IPS-18a (cell line): ENCODE results near the gene CMIP.

Source experiments
- H3K27ac ChIP-seq: one replicate; pipeline ENCODE4 v1.5.1; 2013; ENCODE audit warnings: low read length
- H3K27me3 ChIP-seq: one replicate; pipeline ENCODE4 v1.6.1; 2013; ENCODE audit warnings: mild to moderate bottlenecking, low read length; ENCODE audit not compliant: control insufficient read depth, insufficient read depth
- H3K36me3 ChIP-seq: one replicate; pipeline ENCODE4 v1.6.1; 2013; ENCODE audit warnings: low read depth, low read length; ENCODE audit not compliant: control insufficient read depth
- H3K4me1 ChIP-seq: one replicate; pipeline ENCODE4 v1.6.1; 2013; ENCODE audit warnings: low read depth, low read length; ENCODE audit not compliant: control insufficient read depth
- H3K4me3 ChIP-seq: one replicate; pipeline ENCODE4 v1.5.1; 2013; ENCODE audit warnings: low read length
- H3K9ac ChIP-seq: one replicate; pipeline ENCODE4 v1.6.1; 2013; ENCODE audit warnings: mild to moderate bottlenecking, low read length, moderate library complexity
- H3K9me3 ChIP-seq: one replicate; pipeline ENCODE4 v1.6.1; 2013; ENCODE audit warnings: low read depth, low read length; ENCODE audit not compliant: control insufficient read depth

CMIP gene

DNA sequence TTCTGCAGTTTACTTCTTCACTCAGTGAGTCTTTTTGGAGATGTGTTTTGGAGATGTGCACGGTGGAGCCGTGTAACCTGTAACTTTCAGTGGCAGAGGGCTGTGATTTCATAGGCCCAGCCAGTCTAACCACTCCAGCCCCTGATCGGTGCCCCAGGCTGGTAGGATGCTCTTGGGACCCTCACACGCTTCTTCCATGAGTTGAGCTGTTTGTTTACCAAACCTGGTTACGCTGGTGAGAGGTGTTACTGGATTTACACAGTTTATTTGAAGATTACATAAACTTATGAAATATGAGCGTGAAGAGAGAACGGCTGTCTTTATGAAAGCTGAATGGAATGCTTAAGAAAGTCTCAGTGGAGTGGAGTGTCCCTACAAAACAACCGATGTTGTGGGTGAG is 96.7 kb downstream of the CMIP start:
- Histone ChIP-seq H3K36me3 (no peaks in the 10 kb centered on the region), H3K9me3 (no peaks in the 10 kb centered on the region), H3K27ac (no peak overlapping the region), H3K9ac (no peak overlapping the region), H3K4me1 (peaks cover 16% of the 10 kb centered on the region), H3K4me3 (no peak overlapping the region), H3K27me3 (no peaks in the 10 kb centered on the region)

DNA sequence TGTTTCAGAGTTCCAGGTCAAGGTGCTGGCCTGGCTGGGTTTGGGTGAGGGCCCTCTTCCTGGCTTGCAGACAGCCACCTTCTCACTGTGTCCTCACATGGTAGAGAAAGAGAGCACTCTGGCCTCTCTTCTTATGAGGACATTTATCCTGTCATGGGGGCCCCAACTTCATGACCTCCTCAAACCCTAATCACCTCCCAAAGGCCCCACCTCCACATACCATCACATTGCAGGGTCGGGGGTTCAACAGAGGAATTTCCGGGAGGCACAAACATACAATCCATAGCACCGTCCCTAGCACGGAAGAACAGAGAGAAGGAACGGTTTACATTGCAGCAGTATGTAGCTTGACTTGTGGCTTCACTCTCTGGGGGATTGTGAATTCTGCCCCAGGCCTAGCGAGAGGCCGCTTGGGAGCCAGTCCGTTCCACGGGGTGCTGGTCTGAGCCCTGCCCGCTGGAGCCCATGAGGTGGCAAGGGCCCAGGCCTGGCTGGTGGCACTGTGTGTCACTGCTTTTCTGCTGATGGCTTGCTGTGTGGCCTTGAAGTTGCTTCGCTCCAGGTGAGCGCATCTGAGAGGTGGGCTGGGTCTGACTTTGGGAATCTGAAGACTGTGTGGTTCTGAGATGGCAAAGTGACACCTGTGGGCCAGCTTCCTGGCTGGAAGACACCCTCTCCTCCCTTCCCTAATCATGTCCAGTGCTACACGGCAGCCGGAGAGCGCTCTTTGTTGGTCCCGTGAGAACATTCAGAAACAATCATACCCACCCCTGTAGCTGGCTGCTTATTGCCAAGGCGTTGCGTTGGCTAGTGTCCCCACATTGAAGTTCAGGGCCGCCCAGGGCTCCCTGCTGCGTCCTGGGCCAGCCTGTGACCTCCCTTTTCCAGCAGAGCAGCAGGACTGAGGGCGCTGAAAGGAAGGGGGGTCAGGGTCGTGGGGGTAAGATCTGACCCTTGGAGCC is 98.3 kb downstream of the CMIP start:
- Histone ChIP-seq H3K4me3 (no peak overlapping the region), H3K27me3 (no peaks in the 10 kb centered on the region), H3K36me3 (no peaks in the 10 kb centered on the region), H3K27ac (no peak overlapping the region), H3K9me3 (no peaks in the 10 kb centered on the region), H3K4me1 (peaks cover 16% of the 10 kb centered on the region), H3K9ac (no peak overlapping the region)

DNA sequence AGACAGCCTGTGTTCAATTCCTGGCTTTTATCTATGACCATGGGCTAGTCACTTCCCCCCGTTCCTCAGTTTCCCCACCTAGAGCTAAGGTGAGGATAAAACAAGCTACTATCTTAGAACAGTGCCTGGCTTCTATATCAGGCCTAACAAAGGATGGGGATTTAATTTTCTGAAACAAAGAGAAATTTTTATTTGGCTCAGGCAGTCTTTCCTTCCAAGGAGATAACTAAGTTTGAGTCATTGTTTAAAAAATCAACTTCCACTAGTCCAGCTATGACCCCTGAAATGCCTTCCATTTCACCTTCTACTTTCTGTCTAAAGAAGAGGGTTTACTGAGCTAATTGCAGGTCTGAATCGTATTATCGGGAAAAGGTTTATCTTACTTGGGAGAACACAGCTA is 99.0 kb downstream of the CMIP start:
- no peaks in the 10 kb centered on the region for H3K9me3 ChIP-seq
- no peaks in the 10 kb centered on the region for H3K36me3 ChIP-seq
- H3K27ac ChIP-seq: no peak overlapping the region
- H3K9ac ChIP-seq: no peak overlapping the region
- no peak overlapping the region for H3K4me3 ChIP-seq
- H3K4me1 ChIP-seq: peaks cover 13% of the 10 kb centered on the region
- H3K27me3 ChIP-seq: no peaks in the 10 kb centered on the region

DNA sequence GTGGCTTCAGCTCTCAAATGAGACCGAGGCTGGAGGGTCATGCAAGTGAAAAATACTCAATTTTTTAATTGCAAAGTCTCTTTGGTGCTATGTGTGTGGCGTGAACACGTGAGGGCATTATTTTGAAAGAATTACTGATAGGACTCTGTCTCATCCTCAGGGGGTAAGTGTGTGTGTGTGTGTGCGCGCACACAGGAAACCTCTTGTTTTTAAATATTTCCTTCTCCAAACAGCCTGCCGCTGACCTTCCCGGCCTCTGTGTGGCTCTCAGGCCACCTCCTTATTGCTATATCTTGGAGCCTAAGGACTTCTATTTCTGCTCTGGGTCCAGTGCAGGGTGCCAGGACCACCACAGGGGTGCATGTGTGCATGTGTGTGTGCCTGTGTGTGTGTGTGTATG is 99.7 kb downstream of the CMIP start:
- Histone ChIP-seq H3K4me1 (peaks cover 6% of the 10 kb centered on the region), H3K27ac (no peak overlapping the region), H3K9ac (no peak overlapping the region)

DNA sequence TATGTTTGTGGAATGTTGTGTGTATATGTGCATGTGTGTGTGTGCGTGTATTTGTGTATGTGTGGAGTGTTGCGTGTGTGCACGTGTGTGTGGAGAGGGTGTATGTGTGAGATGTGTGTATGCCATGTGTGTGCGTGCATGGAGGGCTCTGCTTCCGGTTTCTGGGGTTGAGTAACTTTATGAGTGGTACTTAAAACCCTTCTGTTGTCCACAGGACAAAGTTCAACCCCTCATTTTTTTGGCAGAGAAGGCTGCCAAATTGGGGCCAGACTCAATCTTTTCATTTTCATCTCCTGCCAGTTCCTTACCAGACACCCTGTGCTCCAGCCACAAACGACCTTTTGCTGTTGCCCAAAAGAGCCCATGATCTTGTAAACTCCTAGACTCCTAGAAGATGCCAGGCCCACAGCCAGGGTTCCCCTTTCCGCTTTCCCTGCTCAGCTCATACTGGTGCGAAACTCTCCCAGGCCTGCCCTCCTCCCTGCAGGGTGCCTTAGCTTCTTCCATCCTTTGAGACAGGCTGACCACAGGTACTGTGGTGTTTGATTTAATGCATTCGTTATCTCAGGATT is 100.2 kb downstream of the CMIP start:
- H3K9ac ChIP-seq: no peak overlapping the region
- H3K4me1 ChIP-seq: peaks cover under 1% of the 10 kb centered on the region
- no peaks in the 10 kb centered on the region for H3K9me3 ChIP-seq
- no peaks in the 10 kb centered on the region for H3K27me3 ChIP-seq
- no peaks in the 10 kb centered on the region for H3K36me3 ChIP-seq
- no peak overlapping the region for H3K27ac ChIP-seq
- H3K4me3 ChIP-seq: no peak overlapping the region

More for the DNA sequence above, 99.7 kb downstream of the CMIP start:
- Histone ChIP-seq H3K27me3 (no peaks in the 10 kb centered on the region), H3K9me3 (no peaks in the 10 kb centered on the region), H3K36me3 (no peaks in the 10 kb centered on the region), H3K4me3 (no peak overlapping the region)

DNA sequence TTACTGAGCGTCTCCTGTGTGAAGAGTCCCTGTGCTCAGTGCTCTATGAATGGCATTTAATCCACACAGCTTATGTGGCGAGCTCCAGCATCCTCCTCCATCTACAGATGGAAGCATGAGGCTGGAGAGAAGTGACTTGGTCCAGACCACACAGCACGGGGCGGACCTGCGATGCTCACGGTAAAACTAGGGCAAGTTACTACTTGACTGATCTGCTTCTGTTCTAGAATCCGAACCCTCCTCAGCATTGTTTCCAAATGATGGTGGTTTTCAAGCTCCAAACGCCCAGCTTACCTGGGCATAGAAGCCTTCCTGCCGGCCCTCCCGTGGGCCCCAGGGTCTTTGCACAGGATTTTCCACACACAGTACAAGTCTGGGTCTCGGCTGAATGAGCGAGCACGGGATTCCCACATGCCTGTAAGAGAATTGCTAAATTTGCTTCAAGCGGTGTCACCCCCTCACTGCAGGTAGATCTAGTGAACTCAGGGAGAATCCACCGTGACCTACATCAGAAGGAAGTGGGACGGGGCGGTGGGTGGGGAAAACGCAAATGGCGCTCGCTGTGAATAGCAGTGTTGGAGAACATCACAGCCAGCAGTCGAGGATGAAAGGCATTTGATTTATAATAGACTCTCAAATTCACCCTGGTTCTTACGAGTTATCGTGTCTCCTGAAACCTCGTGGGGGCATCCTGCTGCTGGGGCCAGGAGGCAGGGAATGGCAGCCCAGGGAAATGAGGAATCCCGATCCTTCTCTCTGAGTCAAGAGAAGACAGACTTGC is 101.1 kb downstream of the CMIP start:
- no peaks in the 10 kb centered on the region for H3K4me1 ChIP-seq
- no peak overlapping the region for H3K27ac ChIP-seq
- no peak overlapping the region for H3K9ac ChIP-seq
- no peaks in the 10 kb centered on the region for H3K9me3 ChIP-seq
- H3K27me3 ChIP-seq: no peaks in the 10 kb centered on the region
- no peak overlapping the region for H3K4me3 ChIP-seq
- H3K36me3 ChIP-seq: no peaks in the 10 kb centered on the region

DNA sequence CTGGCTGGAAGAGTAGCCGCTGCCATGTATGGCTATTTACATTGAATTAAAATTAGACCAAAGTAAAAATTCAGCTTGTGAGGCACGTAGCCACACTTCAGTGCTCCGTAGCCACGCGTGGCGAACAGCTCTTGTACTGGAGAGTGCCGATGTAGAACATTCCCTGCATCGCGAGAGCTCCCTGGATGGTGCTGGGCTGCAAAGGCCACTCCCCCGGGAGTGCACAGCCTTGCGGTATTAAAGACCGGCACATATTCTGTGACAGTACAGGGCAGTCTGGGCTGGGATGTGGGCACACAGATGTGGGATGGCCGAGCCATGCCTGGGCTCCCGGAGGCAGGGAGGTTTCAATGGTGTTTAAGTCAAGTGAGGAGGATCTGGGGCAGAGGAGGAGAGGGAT is 102.2 kb downstream of the CMIP start:
- H3K27ac ChIP-seq: no peak overlapping the region
- H3K4me3 ChIP-seq: no peak overlapping the region
- H3K9me3 ChIP-seq: no peaks in the 10 kb centered on the region
- no peaks in the 10 kb centered on the region for H3K36me3 ChIP-seq
- H3K9ac ChIP-seq: no peak overlapping the region
- no peaks in the 10 kb centered on the region for H3K4me1 ChIP-seq
- no peaks in the 10 kb centered on the region for H3K27me3 ChIP-seq

DNA sequence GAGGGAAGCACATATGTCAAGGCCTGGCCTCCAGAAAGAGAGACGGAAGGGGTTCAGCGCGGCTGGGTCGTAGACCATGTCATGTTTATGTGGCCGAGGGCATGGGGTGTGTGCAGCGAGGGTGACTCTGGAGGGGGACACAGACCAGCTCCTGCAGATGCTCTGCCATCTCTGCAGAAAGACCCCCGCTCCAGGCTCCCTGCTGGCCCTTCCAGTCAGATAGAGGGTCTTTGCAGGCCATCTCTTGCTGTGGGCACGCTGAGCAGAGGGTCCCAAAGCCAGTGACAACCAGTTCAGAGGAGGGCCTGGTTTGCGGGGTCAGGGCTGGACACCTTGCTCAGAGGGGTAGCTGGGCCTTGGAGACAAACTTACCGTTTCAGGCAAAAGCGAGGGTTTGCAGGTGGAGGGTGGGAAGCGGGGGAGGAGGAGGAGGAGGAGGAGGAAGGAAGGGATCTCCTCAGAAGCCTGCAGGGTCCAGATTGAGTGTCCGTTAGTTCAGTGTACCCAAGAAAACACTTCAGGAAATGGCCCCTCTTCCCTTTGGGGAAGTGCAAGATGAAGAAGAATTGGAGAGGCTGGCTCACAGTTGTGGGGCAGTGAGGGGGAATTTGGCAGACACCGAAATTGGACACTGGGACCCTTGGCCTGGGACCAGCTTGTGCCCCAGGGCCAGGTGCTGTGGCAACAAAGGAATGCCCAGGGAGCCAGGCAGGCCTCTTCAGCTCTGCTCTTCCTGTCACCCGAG is 102.8 kb downstream of the CMIP start:
- H3K27ac ChIP-seq: no peak overlapping the region
- H3K36me3 ChIP-seq: no peaks in the 10 kb centered on the region
- H3K4me1 ChIP-seq: no peaks in the 10 kb centered on the region
- H3K9ac ChIP-seq: no peak overlapping the region
- H3K4me3 ChIP-seq: no peak overlapping the region
- H3K9me3 ChIP-seq: no peaks in the 10 kb centered on the region
- no peaks in the 10 kb centered on the region for H3K27me3 ChIP-seq

DNA sequence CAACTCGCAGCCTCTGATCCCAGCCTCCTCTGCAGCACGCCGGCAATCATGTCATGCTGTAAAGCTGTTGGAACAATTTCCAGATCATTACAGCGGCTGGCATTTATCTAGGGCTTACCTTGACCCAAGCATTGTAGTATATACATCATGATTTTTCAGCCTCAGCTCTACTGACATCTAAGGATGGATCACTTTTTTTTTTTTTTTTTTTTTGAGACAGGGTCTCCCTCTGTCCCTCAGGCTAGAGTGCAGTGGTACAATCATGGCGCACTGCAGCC is 103.3 kb downstream of the CMIP start:
- H3K9me3 ChIP-seq: no peaks in the 10 kb centered on the region
- H3K9ac ChIP-seq: no peak overlapping the region
- no peak overlapping the region for H3K27ac ChIP-seq
- no peaks in the 10 kb centered on the region for H3K27me3 ChIP-seq
- no peaks in the 10 kb centered on the region for H3K4me1 ChIP-seq
- H3K36me3 ChIP-seq: no peaks in the 10 kb centered on the region
- H3K4me3 ChIP-seq: no peak overlapping the region

DNA sequence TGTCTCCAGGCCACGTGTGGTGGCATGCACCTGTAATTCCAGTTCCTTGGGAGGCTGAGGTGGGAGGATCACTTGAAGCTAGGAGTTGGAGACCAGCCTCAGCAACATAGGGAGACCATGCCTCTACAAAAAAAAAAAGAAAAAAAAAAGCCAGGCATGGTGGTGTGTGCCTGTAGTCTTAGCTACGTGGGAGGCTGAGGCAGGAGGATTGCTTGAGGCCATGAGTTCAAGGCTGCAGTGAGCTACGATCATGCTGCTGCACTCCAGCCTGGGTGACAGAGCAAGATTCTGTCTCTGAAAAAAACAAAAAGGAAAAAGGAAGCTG is 103.9 kb downstream of the CMIP start:
- Histone ChIP-seq H3K9me3 (no peaks in the 10 kb centered on the region), H3K4me3 (no peak overlapping the region), H3K27me3 (no peaks in the 10 kb centered on the region), H3K36me3 (no peaks in the 10 kb centered on the region), H3K4me1 (no peaks in the 10 kb centered on the region), H3K9ac (no peak overlapping the region), H3K27ac (no peak overlapping the region)

DNA sequence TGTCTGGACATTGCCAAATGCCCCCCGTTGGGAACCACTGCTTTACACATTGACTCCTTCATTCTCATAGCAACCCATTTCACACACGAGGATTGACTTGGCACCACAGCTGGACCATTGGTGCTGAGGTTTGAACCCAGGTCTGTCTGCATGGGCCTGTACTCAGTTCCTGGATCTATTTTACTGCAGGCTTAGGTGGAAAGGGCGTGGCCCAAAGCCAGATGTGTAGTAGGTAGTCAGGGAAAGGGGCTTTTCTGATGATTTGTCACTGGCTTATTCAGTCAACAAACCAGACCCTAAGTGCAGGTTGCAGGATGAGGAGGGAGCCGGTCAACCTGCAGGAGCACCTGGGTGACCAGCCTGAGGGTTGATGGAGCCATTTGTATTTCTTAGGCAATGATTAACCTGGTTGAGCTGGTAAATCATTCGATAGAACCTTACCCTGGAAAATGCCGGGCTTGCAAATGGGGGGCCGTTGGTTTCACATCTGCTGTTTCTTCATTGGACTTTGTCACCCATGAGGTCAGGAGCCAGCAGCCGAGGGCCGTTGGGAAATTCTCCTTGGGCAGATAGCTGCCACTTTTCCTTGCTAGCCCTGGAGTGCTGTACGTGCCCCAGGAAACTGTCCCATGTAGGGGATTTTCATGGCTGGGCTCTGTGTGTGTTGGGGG is 104.4 kb downstream of the CMIP start:
- Histone ChIP-seq H3K9ac (no peak overlapping the region), H3K4me3 (no peak overlapping the region), H3K36me3 (no peaks in the 10 kb centered on the region), H3K27me3 (no peaks in the 10 kb centered on the region), H3K9me3 (no peaks in the 10 kb centered on the region), H3K4me1 (no peaks in the 10 kb centered on the region), H3K27ac (no peak overlapping the region)
